Pancreas (tissue), 10 donors: ENCODE measurements around the gene SLC25A34. TPM values are rescaled to one million over a fixed set of nuclear protein-coding genes. Genes with fewer than 3 reads are reported as not detected.
A peak's percentile ranks its signal among the peaks of the same experiment; 100 is the strongest.

Experiments
- ATAC-seq, 4 donors: fragments of 200-7000 bp; cut with Tn5 transposase; one replicate each; pipeline versions ENCODE4 v1.8.0 to v1.9.1; 2020; ENCODE audit warnings: mild to moderate bottlenecking in 4 of 4, moderate library complexity in 4 of 4
- DNase-seq, 6 donors: peaks; one replicate each; pipeline ENCODE4 v3.0.0-alpha.2; 2020
- FAIRE-seq: peaks from 2 replicates; lab custom pipeline; 2012; peaks lifted over from hg19 to GRCh38; lab: Jason Lieb, UNC
- H3K27ac ChIP-seq, 4 donors: fragments of 200-600 bp; sonication (generic); 1 replicate in 3 of 4; 2 replicates in 1 of 4; pipeline versions ENCODE4 v1.5.0 to v1.8.0; 2020
- H3K27me3 ChIP-seq, 4 donors: fragments of 200-600 bp; one replicate each; pipeline ENCODE4 v1.8.0; 2021
- H3K36me3 ChIP-seq, 3 donors: fragments of 200-600 bp; sonication (generic) in 1 of 3; one replicate each; pipeline versions ENCODE4 v1.5.0 to v1.8.0; 2020 to 2021
- H3K4me1 ChIP-seq, 3 donors: fragments of 200-600 bp; one replicate each; pipeline ENCODE4 v1.8.0; 2021
- H3K4me3 ChIP-seq, 4 donors: fragments of 200-600 bp; sonication (generic) in 2 of 4; one replicate each; pipeline versions ENCODE4 v1.5.0 to v1.8.0; 2020 to 2021
- H3K9me3 ChIP-seq, 4 donors: fragments of 200-600 bp; one replicate each; pipeline ENCODE4 v1.8.0; 2021
- CTCF ChIP-seq, 4 donors: fragments of 200-600 bp; sonication (generic) in 3 of 4; IDR thresholded peaks; one replicate each; pipeline versions ENCODE4 v1.5.0 to v1.8.0; 2021; ENCODE audit warnings: antibody characterized with exemption in 4 of 4
- WGBS, 2 donors: extraction: QIAGEN DNeasy Blood & Tissue Kit; methylation state at CpG; one replicate each; pipeline ENCODE4 v1.1.7; 2013; 5-methylcytosine and 5-hydroxymethylcytosine counted together
- intact Hi-C, 3 donors: fragments of 100-400 bp; cut with DNase I; formaldehyde crosslinking; loops; one replicate each; pipeline versions ENCODE4 v1.11.1 to v1.14.2; 2022
- polyA plus RNA-seq, 2 donors: library from polyadenylated mRNA; stranded (reverse); fragments of 200-250 nt; gene quantifications; one replicate each; pipeline ENCODE4 v1.2.3, GENCODE V29; 2013
- total RNA-seq, 6 donors: library from RNA; stranded (reverse); fragmentation: NEBNext Ultra II Directional in 4 of 6; extraction: Animal tissue kit (Norgen Biotek cat#: 25700) in 4 of 6; gene quantifications; one replicate each; pipeline versions ENCODE4 v1.2.1 to v1.2.4, GENCODE V29; 2021 to 2023
- donor health status: healthy with polysubstance abuse.
- donor health status: DM: no; HTN: no; CAD: no; lungs with moderate emphysema.
- donor health status: DM: no; HTN: no; CAD: no.
- donor health status: control.
- donor health status: control.
- donor health status: Bipolar disorder and iron deficiency.
- donor health status: DM: yes; HTN: yes; CAD: no.
- donor health status: DM: no; HTN: no; CAD: no.
- donor health status: DM: no; HTN: no; CAD: no.
- donor health status: DM: yes; HTN: yes; CAD: no.

The SLC25A34 gene
- total and polyA plus RNA-seq, 8 donors = 0.57 to 6.9 (median 1.9) TPM

GRCh38 chr1:15726508-15726907, 9.6 kb upstream of the SLC25A34 start:
- Histone ChIP-seq H3K9me3 (no peaks in the 10 kb centered on the region), H3K36me3 (peaks cover 6 to 42% (median 19%) of the 10 kb centered on the region in 3 donors), H3K4me1 (no peaks in the 10 kb centered on the region), H3K27me3 (no peaks in the 10 kb centered on the region), H3K4me3 (no peak overlapping the region), H3K27ac (no peak overlapping the region)
- no peak for TF ChIP-seq CTCF (IDR thresholded peaks at IDR 0.05)
- DNase-seq (no peak), ATAC-seq (no peak), FAIRE-seq (no peak)
- 96 to 97% methylated on average over 9 of the region's 9 CpGs for WGBS, 2 donors
- intact Hi-C loops = no loop called here

GRCh38 chr1:15727021-15727420, 9.0 kb upstream of the SLC25A34 start:
- 92 to 94% methylated on average over 21 of the region's 21 CpGs for WGBS, 2 donors
- intact Hi-C loops = no loop called here
- Histone ChIP-seq H3K4me1 (no peaks in the 10 kb centered on the region), H3K27me3 (no peaks in the 10 kb centered on the region), H3K9me3 (no peaks in the 10 kb centered on the region), H3K36me3 (peaks cover 6 to 42% (median 24%) of the 10 kb centered on the region in 3 donors), H3K27ac (no peak overlapping the region), H3K4me3 (no peak overlapping the region)
- DNase-seq = no peak
- FAIRE-seq = no peak
- ATAC-seq = no peak
- no peak for TF ChIP-seq CTCF (IDR thresholded peaks at IDR 0.05)

- no peak overlapping the region for H3K27ac ChIP-seq
- FAIRE-seq = no peak
- H3K27me3 ChIP-seq = no peaks in the 10 kb centered on the region
- H3K4me1 ChIP-seq = no peaks in the 10 kb centered on the region
- WGBS, 2 donors = 92 to 93% methylated on average over 13 of the region's 13 CpGs
- intact Hi-C loops = no loop called here
- DNase-seq = no peak
- H3K4me3 ChIP-seq = no peak overlapping the region
- ATAC-seq = no peak
- peaks cover 6 to 46% (median 26%) of the 10 kb centered on the region in 3 donors for H3K36me3 ChIP-seq
- no peak for TF ChIP-seq CTCF (IDR thresholded peaks at IDR 0.05)
- H3K9me3 ChIP-seq = no peaks in the 10 kb centered on the region
Measured at GRCh38 chr1:15727424-15727823, 8.6 kb upstream of the SLC25A34 start.

GRCh38 chr1:15727866-15728534, 8.1 kb upstream of the SLC25A34 start:
- no peak for TF ChIP-seq CTCF (IDR thresholded peaks at IDR 0.05)
- FAIRE-seq (no peak), ATAC-seq (no peak), DNase-seq (no peak)
- no peak overlapping the region for H3K27ac ChIP-seq
- H3K36me3 ChIP-seq = peaks cover 6 to 48% (median 26%) of the 10 kb centered on the region in 3 donors
- no peak overlapping the region for H3K4me3 ChIP-seq
- no peaks in the 10 kb centered on the region for H3K9me3 ChIP-seq
- intact Hi-C loops = no loop called here
- 95 to 96% methylated on average over 23 of the region's 23 CpGs for WGBS, 2 donors
- no peaks in the 10 kb centered on the region for H3K27me3 ChIP-seq
- H3K4me1 ChIP-seq = no peaks in the 10 kb centered on the region

GRCh38 chr1:15728937-15729657, 7.0 kb upstream of the SLC25A34 start:
- Histone ChIP-seq H3K9me3 (no peaks in the 10 kb centered on the region), H3K27ac (no peak overlapping the region), H3K4me3 (no peak overlapping the region), H3K36me3 (peaks cover 6 to 45% (median 34%) of the 10 kb centered on the region in 3 donors), H3K4me1 (no peaks in the 10 kb centered on the region), H3K27me3 (no peaks in the 10 kb centered on the region)
- FAIRE-seq = no peak
- WGBS, 2 donors = 57 to 71% methylated on average over 22 of the region's 22 CpGs
- DNase-seq = peak in 2 of 6 donors; percentile 54 to 56
- peak in 2 of 4 donors; percentile 53 to 72 for ATAC-seq
- intact Hi-C loops = no loop called here
- no peak for TF ChIP-seq CTCF (IDR thresholded peaks at IDR 0.05)
